HG02938 (cell line): ENCODE data around the gene HNMT.
"Not testable (repeated sequence)": the region's sequence is repeated elsewhere in the genome, so short reads cannot be mapped to it uniquely, and the experiment has no call there.

ENCODE experiments used
- ATAC-seq: cut with Tn5 transposase; IDR thresholded peaks from one replicate; pipeline ENCODE4 v1.9.1; 2021; ENCODE audit warnings: mild to moderate bottlenecking, moderate library complexity; ENCODE audit not compliant: unreplicated experiment

The HNMT gene

DNA sequence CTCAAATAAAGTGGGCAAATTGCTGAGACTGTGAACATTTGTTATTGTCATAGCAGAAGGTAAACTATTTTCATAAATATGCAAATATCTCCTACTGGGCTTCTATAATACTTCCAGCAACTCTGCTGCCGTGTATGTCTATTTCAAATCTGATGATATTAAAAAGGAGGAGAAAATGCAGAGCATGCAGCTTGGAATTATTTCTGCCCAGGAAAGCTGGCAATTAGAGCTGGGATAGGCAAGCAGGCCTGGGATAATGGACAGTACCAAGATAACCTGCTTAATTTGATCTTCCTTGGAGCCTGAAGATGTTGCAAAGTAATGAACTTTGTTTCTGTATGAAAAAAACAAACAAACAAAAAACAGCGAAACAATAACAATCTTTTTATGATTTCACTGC, 72.8 kb downstream of the HNMT start:
- no peak for ATAC-seq

DNA sequence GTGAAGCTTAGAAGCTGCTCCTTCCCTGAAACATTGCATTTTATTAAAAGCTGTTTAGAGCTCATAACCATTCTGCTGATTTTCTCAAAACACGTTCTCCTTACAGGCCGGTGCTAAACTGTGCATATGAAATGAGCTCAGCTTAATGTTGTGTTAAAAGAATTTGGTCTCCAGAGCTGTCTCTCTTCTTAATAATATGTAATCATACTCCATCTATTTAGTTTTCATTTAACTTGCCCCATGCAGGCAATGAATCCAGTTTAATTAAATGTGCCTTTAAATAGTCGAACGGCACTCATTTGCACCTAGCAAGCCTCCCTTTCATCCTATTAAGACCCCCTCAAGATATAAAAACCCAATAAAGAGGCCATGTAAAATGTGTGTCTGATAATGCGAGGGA, 76.3 kb downstream of the HNMT start:
- no peak for ATAC-seq

DNA sequence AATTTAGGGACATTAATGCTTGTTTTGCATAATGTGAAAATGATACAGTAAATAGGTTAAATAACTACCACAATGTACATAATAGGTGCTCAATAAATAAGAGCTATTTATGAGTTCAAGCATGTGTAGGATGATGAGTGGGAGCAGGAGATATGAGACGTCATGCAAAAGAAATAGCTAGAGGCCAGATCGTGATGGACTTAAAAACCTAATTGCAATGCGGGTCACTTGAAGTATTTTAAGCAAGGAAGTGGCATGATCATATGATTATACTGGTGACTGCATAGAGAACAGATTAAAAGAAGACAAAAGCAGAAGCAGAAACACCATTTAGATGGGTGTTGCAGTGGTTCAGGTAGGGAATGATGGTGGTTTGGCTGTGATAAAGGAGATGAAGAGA, 78.0 kb downstream of the HNMT start:
- ATAC-seq: no peak

DNA sequence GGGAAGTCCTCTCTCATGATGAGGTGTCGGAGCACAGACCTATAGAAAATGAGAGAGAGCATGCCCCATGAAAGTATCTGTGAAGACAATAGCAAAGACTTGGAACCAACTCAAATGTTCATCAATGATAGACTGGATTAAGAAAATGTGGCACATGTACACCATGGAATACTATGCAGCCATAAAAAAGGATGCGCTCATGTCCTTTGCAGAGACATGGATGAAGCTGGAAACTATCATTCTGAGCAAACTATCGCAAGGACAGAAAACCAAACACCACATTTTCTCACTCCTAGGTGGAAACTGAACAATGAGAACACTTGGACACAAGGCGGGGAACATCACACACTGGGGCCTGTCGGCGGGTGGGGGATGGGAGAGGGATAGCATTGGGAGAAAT, 79.3 kb downstream of the HNMT start:
- not testable (repeated sequence) for ATAC-seq

DNA sequence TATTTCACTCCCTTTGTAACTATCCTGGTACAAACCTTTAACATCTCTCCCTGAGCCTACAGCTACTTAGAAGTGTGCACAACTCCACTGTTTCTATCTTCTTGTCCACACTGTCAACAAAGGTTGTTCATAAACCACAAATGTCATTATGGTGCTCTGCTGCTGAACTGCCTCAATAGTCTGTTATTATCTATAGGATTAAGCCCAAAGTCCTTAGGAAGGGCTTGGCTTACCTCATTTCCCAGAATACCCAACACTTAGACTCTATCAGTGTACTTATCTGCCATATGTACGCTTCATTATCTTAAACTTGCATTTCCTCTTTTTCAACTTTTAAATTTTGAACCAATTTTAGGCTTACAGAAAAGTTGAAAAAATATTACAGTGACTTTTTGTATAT, 94.2 kb downstream of the HNMT start:
- no peak for ATAC-seq

DNA sequence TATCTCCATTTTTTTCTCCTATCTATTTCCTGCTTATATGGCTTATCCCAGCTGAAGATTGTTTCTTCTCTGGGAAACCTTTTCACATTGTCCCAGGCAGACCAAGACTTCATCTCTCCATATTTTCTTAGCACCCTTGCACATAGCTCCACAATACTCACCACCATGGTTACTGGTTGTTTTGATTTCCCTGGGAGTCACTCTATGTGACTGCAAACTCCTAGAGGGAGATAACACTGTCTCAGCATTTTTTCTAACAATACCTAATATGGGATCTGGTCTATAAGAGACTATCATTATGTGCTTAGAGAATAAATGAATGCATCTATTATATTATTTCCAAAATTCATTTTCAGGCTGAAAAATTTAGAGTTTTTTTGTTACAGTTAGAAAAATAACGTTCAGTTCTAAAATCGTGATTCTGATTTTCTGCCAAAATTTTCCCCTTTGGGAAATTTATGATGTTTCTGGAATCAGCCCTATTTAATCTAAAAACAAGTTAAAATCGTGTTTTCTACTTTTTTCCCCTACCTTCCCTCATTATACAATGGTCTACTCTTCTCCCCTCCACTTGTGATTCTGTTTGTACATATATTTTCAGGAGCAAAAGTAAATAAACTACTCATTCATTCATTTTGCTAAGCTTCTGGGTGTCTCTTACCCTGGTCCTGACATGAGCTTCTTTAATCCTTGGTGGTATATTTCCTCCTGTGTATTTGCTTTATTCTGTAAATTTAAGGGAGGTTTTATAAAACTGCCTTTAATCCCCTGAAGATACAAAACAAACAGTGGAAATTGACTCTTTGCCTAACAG, 95.4 kb downstream of the HNMT start:
- ATAC-seq: no peak

DNA sequence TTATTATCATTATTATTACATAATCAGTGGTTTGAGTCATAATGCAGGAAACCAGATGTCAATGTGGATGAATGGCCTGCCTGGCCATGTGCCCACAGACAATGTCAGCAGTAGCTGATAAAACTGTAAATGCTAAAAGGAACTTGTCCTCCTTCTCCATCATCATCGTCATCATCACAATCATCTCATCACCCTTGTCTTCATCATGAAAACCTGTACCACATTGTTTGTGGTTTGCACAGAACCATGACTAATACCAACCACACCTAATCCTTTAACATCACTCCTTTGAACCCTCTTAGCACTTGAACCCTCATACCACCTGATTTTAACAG, 96.0 kb downstream of the HNMT start:
- ATAC-seq: no peak

DNA sequence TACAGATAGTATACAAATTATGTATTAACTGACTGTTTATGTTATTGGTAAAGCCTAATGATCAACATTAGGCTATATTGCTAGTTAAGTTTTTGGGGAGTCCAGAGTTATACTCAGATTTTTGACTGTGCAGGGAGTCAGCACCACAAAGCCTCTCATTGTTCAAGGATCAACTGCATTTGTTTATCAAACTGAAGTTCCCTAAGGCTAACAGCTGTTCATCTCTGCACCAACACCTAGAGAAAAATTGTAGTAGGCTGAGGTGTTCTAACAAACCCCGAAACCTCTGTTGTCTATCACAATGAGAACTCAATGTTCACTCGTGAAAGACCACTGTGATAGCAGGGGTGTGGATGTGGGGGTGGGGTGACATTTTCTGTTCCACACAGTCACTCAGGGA, 97.7 kb downstream of the HNMT start:
- ATAC-seq: no peak

DNA sequence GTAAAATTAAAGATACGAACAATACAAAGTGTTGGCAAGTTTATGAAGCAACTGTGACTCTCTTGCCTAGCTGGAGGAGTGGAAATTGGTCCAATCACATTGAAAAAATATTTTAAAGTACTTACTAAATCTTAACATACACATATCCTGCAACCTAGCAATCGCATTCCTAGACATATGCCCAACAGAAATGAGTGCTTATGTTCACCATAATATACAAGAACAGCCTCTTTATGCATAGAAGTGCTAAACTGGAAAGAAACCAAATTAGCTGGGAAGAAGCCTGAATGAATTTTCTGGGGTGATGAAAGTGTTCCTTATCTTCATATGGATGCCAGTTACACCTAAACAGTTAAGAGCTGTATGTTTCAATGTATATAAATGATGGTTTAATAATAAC, 98.9 kb downstream of the HNMT start:
- no peak for ATAC-seq
